PFSK-1 (cell line): ENCODE measurements around the gene EPHA1.

Source experiments
- FOXP2 ChIP-seq: optimal IDR thresholded peaks from 2 replicates; pipeline ENCODE3; 2011; ENCODE audit warnings: borderline replicate concordance, control low read depth, inconsistent platforms; ENCODE audit not compliant: insufficient read depth; ENCODE audit errors: extremely low read length, extremely low read depth
- POLR2AphosphoS5 ChIP-seq: IDR thresholded peaks from 2 replicates; pipeline ENCODE4 v1.6.1; 2012; ENCODE audit warnings: low read depth, mild to moderate bottlenecking, control low read depth, low read length, moderate library complexity
- REST ChIP-seq, 2 experiments: IDR thresholded peaks; 2 replicates each; pipeline versions ENCODE4 v1.6.1 to v1.8.0; 2011 to 2012; ENCODE audit warnings: low read depth in 2 of 2, low read length in 2 of 2, control low read depth in 1 of 2, inconsistent platforms in 1 of 2, mild to moderate bottlenecking in 1 of 2, moderate library complexity in 1 of 2; ENCODE audit not compliant: insufficient read depth in 1 of 2
- SIN3A ChIP-seq: IDR thresholded peaks from 2 replicates; pipeline ENCODE4 v1.6.1; 2012; ENCODE audit warnings: mild to moderate bottlenecking, low read length, moderate library complexity, borderline replicate concordance; ENCODE audit not compliant: insufficient read depth
- TAF1 ChIP-seq: IDR thresholded peaks from 2 replicates; pipeline ENCODE4 v1.6.1; 2012; ENCODE audit warnings: low read length, control low read depth, borderline replicate concordance; ENCODE audit not compliant: insufficient read depth

EPHA1 gene

GRCh38 chr7:143354965-143355364 lies 53.7 kb downstream of the EPHA1 start:
- TF ChIP-seq TAF1, result no peak
- no peak for TF ChIP-seq FOXP2
- no peak for TF ChIP-seq POLR2AphosphoS5
- no peak for TF ChIP-seq REST (IDR thresholded peaks at IDR 0.05; ENCODE audit: insufficient read depth in 1 of 2, low read depth in 2 of 2, low read length in 2 of 2)
- TF ChIP-seq SIN3A, result no peak

- TF ChIP-seq TAF1, result no peak
- TF ChIP-seq POLR2AphosphoS5, result no peak
- no peak for TF ChIP-seq REST (IDR thresholded peaks at IDR 0.05; ENCODE audit: insufficient read depth in 1 of 2, low read depth in 2 of 2, low read length in 2 of 2)
- TF ChIP-seq FOXP2, result no peak
- no peak for TF ChIP-seq SIN3A
Measured at GRCh38 chr7:143354376-143354775, 54.3 kb downstream of the EPHA1 start.

- TF ChIP-seq REST (IDR thresholded peaks at IDR 0.05; ENCODE audit: insufficient read depth in 1 of 2, low read depth in 2 of 2, low read length in 2 of 2) (no peak), FOXP2 (no peak), POLR2AphosphoS5 (no peak), SIN3A (no peak), TAF1 (no peak)
Measured at GRCh38 chr7:143352531-143353002, 56.1 kb downstream of the EPHA1 start.

GRCh38 chr7:143351574-143351973 lies 57.1 kb downstream of the EPHA1 start:
- no peak for TF ChIP-seq REST (IDR thresholded peaks at IDR 0.05; ENCODE audit: insufficient read depth in 1 of 2, low read depth in 2 of 2, low read length in 2 of 2)
- no peak for TF ChIP-seq POLR2AphosphoS5
- TF ChIP-seq TAF1, result no peak
- TF ChIP-seq FOXP2, result no peak
- no peak for TF ChIP-seq SIN3A

- TF ChIP-seq TAF1, result no peak
- TF ChIP-seq REST (IDR thresholded peaks at IDR 0.05; ENCODE audit: insufficient read depth in 1 of 2, low read depth in 2 of 2, low read length in 2 of 2), result no peak
- TF ChIP-seq SIN3A, result no peak
- TF ChIP-seq POLR2AphosphoS5, result no peak
- TF ChIP-seq FOXP2, result no peak
Measured at GRCh38 chr7:143351060-143351459, 57.6 kb downstream of the EPHA1 start.
